GM18508 (cell line): ENCODE results near the gene DTNB.

ENCODE experiments used
- ATAC-seq: cut with Tn5 transposase; IDR thresholded peaks from one replicate; pipeline ENCODE4 v1.9.1; 2021; ENCODE audit warnings: moderate number of reproducible peaks; ENCODE audit not compliant: insufficient read depth, unreplicated experiment

Gene DTNB

DNA sequence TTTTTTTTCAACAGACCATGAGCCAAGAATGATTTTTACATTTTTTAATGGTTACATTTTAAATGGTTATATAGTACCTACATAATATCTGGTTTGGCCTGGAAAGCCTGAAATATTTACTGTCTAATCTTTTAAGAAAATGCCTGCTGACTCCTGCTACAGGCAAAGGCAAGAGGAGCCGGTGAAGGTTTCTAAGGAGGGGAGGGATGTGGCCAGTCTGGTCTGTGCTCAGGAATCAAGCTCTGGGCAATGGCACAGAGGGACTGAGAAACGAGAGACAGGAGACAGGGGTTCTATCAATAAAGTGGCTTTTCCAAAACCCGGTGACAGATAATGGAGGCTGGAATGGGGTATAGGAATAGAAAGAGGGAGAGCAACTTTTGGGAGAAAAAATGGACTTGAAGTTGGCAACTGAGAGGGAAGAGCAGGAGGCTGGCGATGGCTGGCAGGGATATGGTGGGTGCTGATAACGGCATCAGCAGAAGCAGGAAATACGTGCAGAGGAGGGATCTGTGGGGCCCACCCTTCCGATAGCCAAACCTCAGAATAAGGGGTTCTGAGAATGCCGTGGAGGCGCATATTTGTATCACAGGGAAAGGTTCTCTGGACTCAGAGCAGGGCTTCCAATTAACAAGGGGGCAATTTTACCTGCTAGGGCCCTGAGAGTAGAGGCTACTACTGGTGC lies 267.6 kb downstream of the DTNB start:
- ATAC-seq = no peak

DNA sequence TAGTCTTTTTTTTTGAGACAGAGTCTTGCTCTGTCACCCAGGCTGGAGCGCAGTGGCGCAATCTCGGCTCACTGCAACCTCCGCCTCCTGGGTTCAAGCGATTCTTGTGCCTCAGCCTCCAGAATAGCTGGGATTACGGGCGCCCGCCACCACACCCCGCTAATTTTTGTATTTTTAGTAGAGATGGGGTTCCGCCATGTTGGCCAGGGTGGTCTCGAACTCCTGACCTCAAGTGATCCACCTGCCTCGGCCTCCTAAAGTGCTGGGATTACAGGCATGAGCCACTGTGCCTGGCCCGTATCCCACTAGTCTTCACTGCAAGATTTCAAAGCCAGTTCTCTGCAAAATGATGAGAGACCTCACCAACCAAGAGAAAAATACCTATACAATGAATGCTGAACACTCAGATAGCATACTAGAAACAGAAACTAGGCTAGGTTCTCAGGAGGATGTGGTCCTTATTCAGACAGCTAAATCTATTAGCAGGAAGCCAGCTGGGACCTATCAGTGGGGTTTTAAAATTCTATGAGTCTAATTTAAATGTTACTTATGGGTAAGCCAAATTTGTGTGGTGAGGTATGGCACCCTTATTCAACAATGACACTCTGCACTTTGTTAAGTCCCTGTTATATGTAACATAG lies 270.1 kb downstream of the DTNB start:
- peak; percentile 58 for ATAC-seq

DNA sequence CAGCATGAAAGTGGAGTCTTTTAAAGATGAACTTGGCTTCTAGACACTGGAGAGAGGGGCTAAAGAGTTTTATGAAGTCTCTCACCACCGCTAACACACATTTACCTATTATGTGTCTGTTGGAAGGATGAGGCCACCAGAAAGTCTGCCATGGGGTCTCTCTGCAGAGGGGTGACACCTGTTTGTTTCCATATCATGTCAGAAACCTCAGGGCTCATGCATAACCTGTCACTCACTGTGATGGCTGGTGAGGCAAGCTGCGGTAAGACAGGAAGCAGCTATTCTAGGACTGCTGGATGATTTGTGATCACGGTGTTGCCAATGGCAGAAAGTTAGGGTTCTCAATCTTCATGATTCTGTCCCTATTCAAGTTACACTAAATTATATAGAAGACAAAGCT lies 270.9 kb downstream of the DTNB start:
- no peak for ATAC-seq

DNA sequence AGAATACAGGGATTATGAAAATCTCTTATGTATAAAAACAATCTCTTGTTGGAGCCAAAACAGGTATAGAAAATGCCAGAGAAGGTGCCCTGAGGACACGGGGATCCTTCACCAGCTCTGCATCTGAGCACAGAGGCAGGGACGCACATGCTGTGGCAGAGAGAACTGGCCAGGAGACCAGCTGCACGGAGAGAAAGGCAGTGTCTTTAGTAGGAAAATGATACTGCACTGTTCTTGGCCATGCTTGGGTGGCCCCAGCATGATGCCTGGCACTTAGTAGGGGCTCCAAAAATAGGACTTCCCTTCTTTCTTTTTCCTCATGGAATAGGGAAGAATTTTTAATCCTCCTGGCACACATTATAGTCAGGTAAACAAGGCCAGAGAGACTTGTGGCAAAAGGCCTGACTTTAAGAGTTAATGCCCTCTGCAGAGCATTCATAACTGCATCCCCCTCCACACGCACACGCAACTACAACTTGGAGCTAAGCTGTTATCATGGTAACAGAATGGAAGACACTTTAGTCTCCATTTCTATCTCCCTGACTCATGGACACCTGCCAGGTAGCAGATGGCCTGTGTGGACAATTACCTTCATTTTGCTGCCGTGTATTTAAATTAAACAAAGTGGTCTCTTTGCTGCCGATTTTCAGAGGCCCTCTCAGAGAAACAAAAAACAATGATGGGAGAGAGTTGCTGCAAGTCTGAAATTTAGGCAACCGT lies 271.9 kb downstream of the DTNB start:
- ATAC-seq = no peak

DNA sequence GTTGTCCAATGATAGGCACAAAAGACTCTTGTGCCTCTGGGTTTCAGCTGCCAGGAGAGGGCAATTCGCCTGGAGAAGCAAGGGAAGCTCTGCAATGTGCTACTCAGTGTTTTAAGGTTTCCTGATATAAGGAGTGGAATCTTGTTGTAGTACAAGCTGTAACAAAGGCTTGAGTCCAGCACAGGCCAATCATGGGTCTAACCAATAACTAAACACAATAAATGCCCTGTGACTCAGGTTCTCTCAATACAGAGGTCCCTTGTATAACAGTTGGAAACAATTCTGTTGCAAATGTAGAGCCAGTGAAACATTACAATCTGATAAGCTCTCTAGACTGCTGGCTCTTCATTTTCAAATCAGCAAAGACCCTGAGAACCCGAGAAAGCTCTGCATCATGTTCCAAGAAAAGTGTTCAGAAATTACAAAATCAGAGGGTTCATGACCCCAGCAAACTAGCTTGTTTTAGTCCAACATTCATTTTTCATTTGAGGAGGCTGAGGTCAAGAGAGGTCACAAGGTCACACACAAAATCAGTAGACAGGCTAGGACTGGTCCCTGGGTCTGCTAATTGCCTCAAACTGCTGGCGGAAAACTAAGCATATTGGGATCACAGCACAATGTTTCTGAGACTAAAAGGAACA lies 272.7 kb downstream of the DTNB start:
- no peak for ATAC-seq

DNA sequence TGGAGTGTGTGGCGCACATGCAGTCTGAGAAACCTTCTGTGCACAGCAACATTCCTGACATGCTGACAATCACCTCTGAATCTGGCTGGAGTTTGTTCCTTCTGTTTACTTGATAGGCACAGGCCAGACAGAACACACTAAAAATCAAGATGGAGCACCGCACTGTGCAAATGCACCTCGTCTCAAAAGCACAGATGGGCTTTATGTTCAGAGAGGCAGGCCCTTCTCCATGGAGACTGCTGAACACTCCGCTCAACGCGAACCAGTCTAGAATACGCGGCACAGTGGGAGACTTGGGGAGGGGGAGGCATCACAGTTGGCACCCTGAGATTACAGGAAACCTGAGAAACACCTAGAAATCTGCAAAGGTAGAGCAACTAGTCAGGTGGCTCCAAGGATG lies 273.2 kb downstream of the DTNB start:
- ATAC-seq = no peak

DNA sequence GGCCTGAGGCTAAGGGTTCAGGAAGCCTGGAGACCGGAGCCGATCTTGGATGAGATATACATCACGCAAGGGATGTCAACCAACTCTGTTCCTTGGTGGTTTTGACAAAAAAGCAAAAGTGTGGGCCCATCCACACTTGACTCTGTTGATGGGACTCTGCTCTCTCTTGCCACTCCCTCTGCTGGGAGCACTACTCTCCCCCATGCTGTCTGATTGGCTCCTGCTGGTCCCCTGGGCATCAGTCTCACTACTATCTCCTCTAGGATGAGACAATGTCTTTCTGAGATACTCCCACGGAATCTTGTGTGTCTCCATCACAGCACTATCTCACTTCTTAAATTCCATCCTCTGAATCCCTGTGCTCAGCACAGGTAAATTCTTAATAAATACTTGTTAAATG lies 274.8 kb downstream of the DTNB start:
- no peak for ATAC-seq

DNA sequence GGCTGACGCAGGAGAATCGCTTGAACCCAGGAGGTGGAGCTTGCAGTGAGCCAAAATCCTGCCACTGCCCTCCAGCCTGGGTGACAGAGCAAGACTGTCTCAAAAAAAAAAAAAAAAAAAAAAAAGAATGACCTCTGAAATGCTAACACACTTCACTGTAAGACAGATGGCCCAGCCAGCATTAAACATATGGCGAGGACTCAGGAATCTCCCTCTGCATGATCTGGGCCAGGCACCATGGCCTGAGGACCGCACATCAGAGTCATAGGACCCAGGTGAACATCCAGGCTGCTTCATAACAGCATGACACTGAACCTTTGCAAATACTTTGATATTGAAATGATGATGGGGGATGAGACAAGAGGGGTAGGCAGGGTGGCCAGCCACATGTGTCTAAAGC lies 275.6 kb downstream of the DTNB start:
- no peak for ATAC-seq

DNA sequence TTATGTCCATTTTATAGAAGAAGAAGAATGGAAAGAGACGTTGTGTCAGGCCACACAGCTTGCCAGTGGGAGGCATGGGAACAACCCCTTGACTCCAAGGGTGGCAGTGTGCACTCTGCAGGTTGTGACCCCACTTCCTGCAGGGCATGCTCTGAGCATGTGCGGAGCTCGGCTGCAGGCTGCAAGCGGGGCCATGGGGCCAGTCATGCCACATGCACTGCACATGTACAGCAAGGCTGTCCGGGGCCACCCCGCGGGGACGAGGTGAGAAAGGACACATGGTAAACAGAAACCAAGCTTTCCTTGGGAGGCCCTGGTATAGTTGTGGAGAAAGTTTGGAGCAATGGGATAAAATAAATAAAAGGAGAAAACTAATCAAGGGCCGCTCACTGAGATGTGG lies 284.2 kb downstream of the DTNB start:
- ATAC-seq = no peak

DNA sequence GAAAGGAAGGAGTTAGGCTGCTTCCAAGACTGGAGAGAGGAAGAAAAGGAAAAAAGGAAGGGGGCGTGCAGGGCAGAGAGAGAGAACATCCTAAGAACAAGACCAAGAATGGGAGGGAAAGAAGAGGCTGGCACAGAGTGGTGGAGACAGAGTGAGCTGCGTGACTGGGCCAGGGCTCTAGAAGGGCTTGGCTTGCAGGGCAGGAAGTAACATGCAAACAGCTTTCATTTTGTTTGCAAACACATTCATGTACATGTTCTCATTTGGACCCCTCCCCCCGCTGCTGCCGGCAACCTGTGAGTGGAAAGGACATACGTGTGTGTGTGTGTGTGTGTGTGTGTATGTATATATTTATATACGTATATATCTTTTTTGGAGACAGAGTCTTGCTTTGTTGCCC lies 284.9 kb downstream of the DTNB start:
- no peak for ATAC-seq

DNA sequence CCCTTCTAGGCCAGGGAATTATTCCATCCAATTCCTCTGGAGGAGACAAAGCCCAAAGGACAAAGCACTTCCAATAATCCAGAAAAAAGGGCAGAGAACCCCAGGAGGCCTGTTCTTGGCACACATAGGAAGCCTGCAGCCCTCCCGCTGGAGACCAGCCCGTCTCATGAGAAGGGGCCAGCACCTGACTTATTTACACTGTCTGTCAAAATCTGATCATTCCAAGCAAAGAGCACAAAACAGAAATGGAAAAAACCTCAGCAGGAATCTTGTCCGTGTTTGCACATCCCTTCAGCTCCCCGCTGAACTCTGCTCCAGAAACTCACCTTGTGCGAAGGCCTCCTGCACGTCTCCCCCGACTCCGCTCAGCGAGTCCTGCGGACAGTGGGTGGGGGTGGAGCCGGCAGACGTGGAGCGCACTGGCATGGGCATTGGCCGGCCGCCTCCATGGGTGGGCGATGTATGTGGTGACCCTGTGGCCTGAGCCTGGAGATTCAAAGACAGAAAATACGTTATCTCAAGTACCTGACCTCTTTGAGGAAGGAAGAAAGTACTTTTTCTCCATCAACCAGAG lies 285.4 kb downstream of the DTNB start:
- ATAC-seq = no peak

DNA sequence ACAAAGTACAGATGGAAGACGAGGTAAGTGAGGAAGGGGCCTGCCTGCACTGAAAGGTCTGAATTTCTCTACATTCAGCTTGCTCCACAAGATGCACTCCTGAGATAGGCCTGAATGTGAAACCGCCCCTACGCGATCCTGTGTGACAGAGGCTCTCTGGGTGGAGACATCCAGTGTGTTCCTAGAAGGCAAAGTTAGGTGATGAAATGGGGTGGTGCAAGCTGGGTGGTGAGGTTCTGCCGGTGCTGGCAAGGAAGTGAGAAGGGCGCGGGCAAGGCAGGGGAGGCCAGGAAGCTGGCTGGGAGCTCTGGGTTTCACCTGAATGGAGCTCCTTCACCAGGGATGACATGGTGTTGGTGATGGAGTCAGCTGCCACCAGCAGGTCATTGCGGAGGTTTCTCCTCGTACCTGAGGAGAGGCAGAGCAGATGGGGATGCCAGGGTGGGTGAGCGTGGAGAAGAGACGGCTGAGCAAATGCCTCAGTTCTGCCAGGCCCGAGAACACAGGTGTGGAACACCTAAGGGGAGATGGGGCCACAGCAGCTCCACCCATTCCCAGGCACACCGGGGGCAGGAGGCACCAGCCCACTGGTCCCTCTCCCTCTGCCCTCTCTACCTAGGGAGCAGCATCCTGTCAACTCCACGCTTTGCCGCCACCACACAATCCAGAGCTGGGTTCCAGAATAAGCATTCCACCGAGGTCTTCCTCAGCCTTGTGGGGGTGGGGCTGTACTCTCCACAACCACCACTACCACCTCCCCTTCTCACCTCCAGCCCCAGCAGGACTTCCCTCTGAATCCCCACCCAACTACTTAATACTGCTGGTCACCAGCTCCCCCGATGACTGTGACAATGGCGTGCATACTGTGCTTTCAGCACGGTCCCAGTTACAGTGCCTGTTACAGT lies 286.2 kb downstream of the DTNB start:
- no peak for ATAC-seq

DNA sequence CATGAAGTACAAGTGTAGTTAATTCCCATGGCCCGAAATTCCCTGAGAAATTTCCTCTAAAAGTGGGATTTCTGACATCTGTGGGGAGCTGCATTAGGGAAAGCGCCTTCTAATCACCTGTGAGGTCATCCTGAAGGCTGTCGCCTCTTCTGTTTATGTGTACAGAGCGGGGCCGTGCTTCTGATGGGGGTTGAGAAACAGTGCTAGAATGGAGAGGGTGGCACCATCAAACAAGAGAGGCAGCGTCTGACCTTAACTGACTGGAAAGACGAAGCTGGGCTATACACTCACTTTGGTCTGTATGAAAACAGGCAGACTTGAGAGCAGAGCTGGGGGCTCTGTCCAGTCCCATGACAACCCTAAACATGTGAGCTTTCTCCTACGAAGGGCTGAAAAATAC lies 287.5 kb downstream of the DTNB start:
- ATAC-seq = no peak

DNA sequence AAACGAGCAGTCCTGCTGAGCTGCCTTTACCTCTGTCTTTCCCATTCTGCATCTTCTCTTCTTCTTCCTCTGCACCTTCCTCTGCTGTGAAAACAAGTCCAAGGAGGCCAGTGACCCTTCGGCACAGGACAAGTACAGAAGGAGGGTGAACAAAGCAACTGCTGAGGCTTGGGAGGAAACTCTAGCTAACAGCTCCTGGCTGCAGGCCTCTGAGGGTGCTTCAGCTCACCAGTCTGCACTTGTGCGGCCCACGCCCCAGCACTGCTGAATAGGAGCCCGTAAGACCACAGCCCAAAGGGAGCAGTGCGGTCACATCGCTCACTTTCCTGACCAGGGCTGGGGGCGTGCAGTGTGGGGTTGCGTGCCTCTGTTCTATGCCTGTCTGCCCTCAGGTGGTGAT lies 289.6 kb downstream of the DTNB start:
- ATAC-seq = no peak

DNA sequence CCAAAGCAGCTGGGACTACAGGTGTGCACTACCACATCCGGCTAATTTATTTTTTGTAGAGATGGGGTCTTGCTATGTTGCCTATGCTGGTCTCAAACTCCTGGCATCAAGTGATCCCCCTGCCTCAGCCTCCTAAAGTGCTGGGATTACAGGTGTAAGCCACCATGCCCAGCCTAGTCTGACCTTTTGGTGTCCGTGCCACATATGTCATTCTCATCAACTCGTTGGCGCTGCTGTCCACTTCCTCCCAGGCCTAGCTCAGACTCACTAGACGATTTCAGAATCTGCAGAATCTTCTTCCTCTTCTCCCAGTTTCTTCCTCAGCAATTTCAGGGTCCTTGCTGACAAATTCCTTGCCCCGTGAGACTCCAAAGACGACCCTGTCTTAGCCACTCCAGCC lies 291.9 kb downstream of the DTNB start:
- no peak for ATAC-seq

DNA sequence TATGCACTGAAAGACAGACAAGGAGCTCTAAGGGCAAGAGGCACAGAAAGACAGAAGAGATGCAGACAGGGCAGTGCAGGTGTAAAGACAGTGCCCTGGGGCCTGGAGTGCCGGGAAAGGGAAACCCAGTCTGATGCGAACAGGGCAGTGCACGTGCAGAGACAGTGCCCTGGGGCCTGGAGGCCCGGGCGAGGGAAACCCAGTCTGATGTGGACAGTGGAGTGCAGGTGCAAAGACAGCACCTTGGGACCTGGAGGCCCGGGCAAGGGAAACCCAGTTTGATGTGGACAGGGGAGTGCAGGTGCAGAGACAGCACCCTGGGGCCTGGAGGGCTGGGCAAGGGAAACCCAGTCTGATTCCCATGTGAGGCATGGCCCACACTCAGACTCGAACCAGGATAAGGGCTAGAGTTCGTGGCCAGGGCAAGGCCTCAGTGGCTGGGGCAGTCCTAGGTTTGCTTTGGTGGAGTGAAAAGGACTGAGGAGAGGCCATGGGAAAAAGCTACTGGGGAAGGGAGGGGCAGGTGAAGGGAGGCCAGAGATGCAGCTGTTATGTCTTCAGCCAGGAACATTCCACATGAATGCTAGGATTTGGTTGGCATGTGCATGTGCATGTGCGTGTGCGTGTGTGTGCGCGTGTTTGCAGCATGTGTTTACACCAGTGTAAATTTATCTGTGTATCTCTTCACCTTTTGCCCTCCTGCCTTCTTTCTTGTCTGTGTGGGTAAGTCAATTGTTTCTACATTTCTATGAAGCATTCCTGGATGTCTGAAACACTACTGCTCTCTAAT lies 292.6 kb downstream of the DTNB start:
- no peak for ATAC-seq

DNA sequence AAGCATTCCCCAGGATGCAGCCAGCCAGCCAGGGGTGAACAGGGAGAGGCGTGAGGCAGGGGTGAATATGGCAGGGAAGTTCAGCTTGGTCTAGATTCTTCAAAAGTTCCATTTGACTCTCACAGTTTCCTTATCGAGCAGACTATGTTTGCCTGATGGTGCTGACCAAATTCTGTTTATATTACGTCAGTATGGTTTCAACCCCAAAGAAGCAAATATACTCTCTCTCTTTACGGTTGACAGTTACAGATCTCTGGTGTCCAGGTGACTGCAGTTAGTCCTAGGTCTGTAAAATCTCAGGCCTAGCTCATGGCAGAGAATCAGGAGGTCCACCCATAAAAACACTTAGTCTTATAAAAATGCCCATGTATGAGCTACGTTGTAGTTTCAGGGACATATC lies 293.4 kb downstream of the DTNB start:
- no peak for ATAC-seq

DNA sequence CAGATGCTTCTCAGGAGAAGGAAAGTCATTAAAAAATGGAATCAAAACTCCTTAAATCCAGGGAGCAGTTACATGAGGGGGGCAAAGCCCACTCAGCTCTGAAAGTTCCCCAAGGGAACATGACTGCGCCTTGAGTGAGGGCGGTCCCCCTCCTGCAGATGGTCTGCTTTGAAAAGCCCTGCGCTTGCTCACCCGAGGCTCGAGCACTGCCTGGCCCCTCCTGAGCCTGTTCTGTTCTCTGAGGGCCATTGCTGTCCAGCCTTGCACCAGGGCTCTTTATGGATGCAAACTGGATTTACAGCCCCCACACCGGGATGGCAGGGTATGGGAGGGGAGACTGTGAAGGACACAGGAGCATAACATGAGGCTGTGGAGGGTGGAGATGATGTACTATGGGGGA lies 293.8 kb downstream of the DTNB start:
- no peak for ATAC-seq
